Vagina (tissue), 2 donors: ENCODE data around the gene USP7.

ENCODE experiments used
- POLR2A ChIP-seq, 2 donors: fragments of 450-650 bp; IDR thresholded peaks; one replicate each; pipeline ENCODE4 v1.6.1; 2017; ENCODE audit warnings: antibody characterized with exemption in 2 of 2, mild to moderate bottlenecking in 2 of 2, moderate library complexity in 2 of 2
- TF ChIP-seq, protein P1 (sequence below), 3 experiments: fragments of 450-650 bp in 2 of 3; fragments of 200-600 bp in 1 of 3; sonication (generic) in 1 of 3; IDR thresholded peaks; one replicate each; pipeline ENCODE4 v1.5.1; 2017 to 2019; ENCODE audit warnings: antibody characterized with exemption in 3 of 3, mild to moderate bottlenecking in 2 of 3, moderate library complexity in 2 of 3

DNA sequence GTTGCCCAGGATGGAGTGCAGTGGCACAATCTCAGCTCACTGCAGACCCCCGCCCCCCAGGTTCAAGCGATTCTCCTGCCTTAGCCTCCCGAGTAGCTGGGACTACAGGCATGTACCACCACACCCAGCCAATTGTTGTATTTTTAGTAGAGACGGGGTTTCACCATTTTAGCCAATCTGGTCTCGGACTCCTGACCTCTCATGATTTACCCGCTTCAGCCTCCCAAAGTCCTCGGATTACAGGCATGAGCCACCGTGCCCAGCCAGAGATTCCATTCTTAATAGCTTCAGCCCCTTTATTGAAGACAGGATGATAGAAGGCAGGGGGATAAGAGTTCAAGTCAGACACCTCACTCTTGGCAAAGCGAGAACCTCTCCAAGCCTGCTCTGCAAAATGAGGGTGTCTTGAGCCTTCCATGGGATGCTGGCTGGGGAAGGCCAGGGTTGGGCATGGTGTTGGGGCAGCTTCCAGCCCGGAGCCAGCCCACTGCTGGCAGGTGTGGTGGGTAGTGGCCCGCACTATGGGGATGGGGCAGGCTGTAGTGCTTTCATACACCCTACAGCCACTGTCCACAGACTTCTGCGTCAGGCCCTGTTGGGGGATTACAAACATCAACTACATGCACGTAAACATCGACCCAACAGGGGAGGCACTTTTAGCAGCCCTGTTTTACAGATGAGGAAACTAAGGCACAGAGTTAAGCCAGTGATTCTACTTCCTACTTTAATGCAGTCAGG is 98.4 kb downstream of the USP7 start:
- TF ChIP-seq, protein P1, sequence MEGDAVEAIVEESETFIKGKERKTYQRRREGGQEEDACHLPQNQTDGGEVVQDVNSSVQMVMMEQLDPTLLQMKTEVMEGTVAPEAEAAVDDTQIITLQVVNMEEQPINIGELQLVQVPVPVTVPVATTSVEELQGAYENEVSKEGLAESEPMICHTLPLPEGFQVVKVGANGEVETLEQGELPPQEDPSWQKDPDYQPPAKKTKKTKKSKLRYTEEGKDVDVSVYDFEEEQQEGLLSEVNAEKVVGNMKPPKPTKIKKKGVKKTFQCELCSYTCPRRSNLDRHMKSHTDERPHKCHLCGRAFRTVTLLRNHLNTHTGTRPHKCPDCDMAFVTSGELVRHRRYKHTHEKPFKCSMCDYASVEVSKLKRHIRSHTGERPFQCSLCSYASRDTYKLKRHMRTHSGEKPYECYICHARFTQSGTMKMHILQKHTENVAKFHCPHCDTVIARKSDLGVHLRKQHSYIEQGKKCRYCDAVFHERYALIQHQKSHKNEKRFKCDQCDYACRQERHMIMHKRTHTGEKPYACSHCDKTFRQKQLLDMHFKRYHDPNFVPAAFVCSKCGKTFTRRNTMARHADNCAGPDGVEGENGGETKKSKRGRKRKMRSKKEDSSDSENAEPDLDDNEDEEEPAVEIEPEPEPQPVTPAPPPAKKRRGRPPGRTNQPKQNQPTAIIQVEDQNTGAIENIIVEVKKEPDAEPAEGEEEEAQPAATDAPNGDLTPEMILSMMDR (IDR thresholded peaks at IDR 0.05) = no peak
- no peak for TF ChIP-seq POLR2A (IDR thresholded peaks at IDR 0.05)
